ENCODE results near the gene PARP16.

DNA sequence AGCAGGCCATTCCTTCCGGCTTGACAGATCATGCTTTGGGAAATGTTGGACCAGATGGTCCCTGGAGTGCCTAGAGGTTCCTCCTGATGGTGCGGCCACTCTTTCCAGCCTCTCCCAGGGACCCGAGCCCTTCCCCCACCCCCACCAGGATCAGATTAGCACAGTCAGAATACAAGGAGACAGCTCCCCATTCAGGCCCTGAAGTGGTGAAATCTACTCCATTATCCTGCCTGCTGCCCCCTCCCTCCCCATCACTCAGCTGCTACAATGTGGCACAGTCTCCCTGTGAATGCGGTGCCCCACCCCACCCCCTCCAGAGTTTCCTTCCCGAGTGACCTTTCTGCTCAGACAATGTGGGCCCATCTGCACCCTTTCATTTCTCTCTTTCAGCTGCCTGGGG lies 47.2 kb upstream of the PARP16 start:
- TF ChIP-seq, protein P1, sequence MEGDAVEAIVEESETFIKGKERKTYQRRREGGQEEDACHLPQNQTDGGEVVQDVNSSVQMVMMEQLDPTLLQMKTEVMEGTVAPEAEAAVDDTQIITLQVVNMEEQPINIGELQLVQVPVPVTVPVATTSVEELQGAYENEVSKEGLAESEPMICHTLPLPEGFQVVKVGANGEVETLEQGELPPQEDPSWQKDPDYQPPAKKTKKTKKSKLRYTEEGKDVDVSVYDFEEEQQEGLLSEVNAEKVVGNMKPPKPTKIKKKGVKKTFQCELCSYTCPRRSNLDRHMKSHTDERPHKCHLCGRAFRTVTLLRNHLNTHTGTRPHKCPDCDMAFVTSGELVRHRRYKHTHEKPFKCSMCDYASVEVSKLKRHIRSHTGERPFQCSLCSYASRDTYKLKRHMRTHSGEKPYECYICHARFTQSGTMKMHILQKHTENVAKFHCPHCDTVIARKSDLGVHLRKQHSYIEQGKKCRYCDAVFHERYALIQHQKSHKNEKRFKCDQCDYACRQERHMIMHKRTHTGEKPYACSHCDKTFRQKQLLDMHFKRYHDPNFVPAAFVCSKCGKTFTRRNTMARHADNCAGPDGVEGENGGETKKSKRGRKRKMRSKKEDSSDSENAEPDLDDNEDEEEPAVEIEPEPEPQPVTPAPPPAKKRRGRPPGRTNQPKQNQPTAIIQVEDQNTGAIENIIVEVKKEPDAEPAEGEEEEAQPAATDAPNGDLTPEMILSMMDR (IDR thresholded peaks at IDR 0.05; ENCODE audit: poor library complexity), result no peak
- TF ChIP-seq EZH2 (IDR thresholded peaks at IDR 0.05; ENCODE audit: borderline replicate concordance), result no peak
